CD4-positive, alpha-beta T cell treated with Interleukin-17A for 4 hours (primary cell): ENCODE results near the gene LRCH1.

ENCODE experiments used
- DNase-seq: peaks from one replicate; pipeline ENCODE4 v3.0.0-alpha.2; 2020; ENCODE audit warnings: mixed read lengths

LRCH1 gene

GRCh38 chr13:46617885-46618284, 64.9 kb downstream of the LRCH1 start:
- DNase-seq: no peak

GRCh38 chr13:46618694-46619254, 65.8 kb downstream of the LRCH1 start:
- DNase-seq: no peak

GRCh38 chr13:46620029-46620428, 67.1 kb downstream of the LRCH1 start:
- DNase-seq: no peak

GRCh38 chr13:46620471-46620870, 67.5 kb downstream of the LRCH1 start:
- no peak for DNase-seq

GRCh38 chr13:46621133-46621532, 68.2 kb downstream of the LRCH1 start:
- no peak for DNase-seq

GRCh38 chr13:46621792-46622629, 69.0 kb downstream of the LRCH1 start:
- DNase-seq: no peak

GRCh38 chr13:46622630-46623256, 69.8 kb downstream of the LRCH1 start:
- no peak for DNase-seq

- DNase-seq: no peak
Observed at GRCh38 chr13:46624353-46624752, 71.4 kb downstream of the LRCH1 start.

- DNase-seq: no peak
Observed at GRCh38 chr13:46624821-46625220, 71.9 kb downstream of the LRCH1 start.

- DNase-seq: no peak
Observed at GRCh38 chr13:46627462-46627861, 74.5 kb downstream of the LRCH1 start.

GRCh38 chr13:46628622-46629365, 75.8 kb downstream of the LRCH1 start:
- no peak for DNase-seq

- no peak for DNase-seq
Observed at GRCh38 chr13:46629811-46630413, 76.9 kb downstream of the LRCH1 start.

- DNase-seq: no peak
Observed at GRCh38 chr13:46630431-46631178, 77.6 kb downstream of the LRCH1 start.

- no peak for DNase-seq
Observed at GRCh38 chr13:46631179-46631542, 78.2 kb downstream of the LRCH1 start.

- no peak for DNase-seq
Observed at GRCh38 chr13:46632176-46632575, 79.2 kb downstream of the LRCH1 start.

GRCh38 chr13:46633416-46633815, 80.4 kb downstream of the LRCH1 start:
- no peak for DNase-seq

- DNase-seq: no peak
Observed at GRCh38 chr13:46636451-46636850, 83.5 kb downstream of the LRCH1 start.

GRCh38 chr13:46637213-46637612, 84.2 kb downstream of the LRCH1 start:
- DNase-seq: no peak

GRCh38 chr13:46638262-46638661, 85.3 kb downstream of the LRCH1 start:
- DNase-seq: no peak

GRCh38 chr13:46639033-46639981, 86.3 kb downstream of the LRCH1 start:
- DNase-seq: no peak

GRCh38 chr13:46640843-46641242, 87.9 kb downstream of the LRCH1 start:
- no peak for DNase-seq
